ENCODE data around the gene CNTNAP2. TPM values are rescaled to one million over a fixed set of nuclear protein-coding genes. Genes with fewer than 3 reads are reported as not detected.

CNTNAP2 gene
- total RNA-seq, 1 experiment from 2014 or later: 0.03 TPM

- ChIA-PET POLR2A (no interaction called here), CTCF (no interaction called here)
- in situ Hi-C loops (cut with HindIII; ENCODE audit: low pct_unique_long_range_greater_than_20kb, low sequenced_read_pairs): no loop called here
- intact Hi-C loops (cut with micrococcal nuclease; ENCODE audit: unreplicated experiment): no loop called here
- DNase-seq (ENCODE audit: low read depth, low spot score) (no peak), ATAC-seq (no peak)
- Histone ChIP-seq H3K4me3 (ENCODE audit: low read depth in 2 of 2, low read length in 2 of 2) (no peak overlapping the region), H3K9me3 (ENCODE audit: control insufficient read depth, insufficient read depth, low read depth, low read length) (no peaks in the 10 kb centered on the region; the same call in 1 of the 2 replicates), H3K36me3 (ENCODE audit: control insufficient read depth, insufficient read depth, low read length) (no peaks in the 10 kb centered on the region), H3K27me3 (ENCODE audit: control insufficient read depth, insufficient read depth, low read length) (no peaks in the 10 kb centered on the region), H3K27ac (ENCODE audit: low read length) (no peak overlapping the region), H3K4me1 (ENCODE audit: control insufficient read depth, insufficient read depth, low read length) (no peaks in the 10 kb centered on the region)
- BruUV-seq (replicated peaks): no TSS peak
- TF ChIP-seq POLR2AphosphoS5 (IDR thresholded peaks at IDR 0.05; ENCODE audit: low read depth, low read length) (no peak), REST (IDR thresholded peaks at IDR 0.05; ENCODE audit: insufficient read depth in 1 of 2, low read depth in 2 of 2, low read length in 1 of 2) (no peak), CTCF (IDR thresholded peaks at IDR 0.05) (no peak), TCF7L2 (IDR thresholded peaks at IDR 0.05; ENCODE audit: low read depth, low read length) (no peak), SIN3A (IDR thresholded peaks at IDR 0.05; ENCODE audit: borderline replicate concordance, insufficient read depth, low read depth, low read length) (no peak)
Observed at GRCh38 chr7:147857152-147858140, 1740.8 kb downstream of the CNTNAP2 start.

GRCh38 chr7:147858421-147858820 is 1741.8 kb downstream of the CNTNAP2 start:
- CTCF ChIA-PET: no interaction called here
- POLR2A ChIA-PET: no interaction called here
- BruUV-seq (replicated peaks): no TSS peak
- TF ChIP-seq TCF7L2 (IDR thresholded peaks at IDR 0.05; ENCODE audit: low read depth, low read length): no peak
- no peak for TF ChIP-seq POLR2AphosphoS5 (IDR thresholded peaks at IDR 0.05; ENCODE audit: low read depth, low read length)
- TF ChIP-seq CTCF (IDR thresholded peaks at IDR 0.05): no peak
- TF ChIP-seq REST (IDR thresholded peaks at IDR 0.05; ENCODE audit: insufficient read depth in 1 of 2, low read depth in 2 of 2, low read length in 1 of 2): no peak
- no peak for TF ChIP-seq SIN3A (IDR thresholded peaks at IDR 0.05; ENCODE audit: borderline replicate concordance, insufficient read depth, low read depth, low read length)
- Histone ChIP-seq H3K4me1 (ENCODE audit: control insufficient read depth, insufficient read depth, low read length) (no peaks in the 10 kb centered on the region), H3K4me3 (ENCODE audit: low read depth in 2 of 2, low read length in 2 of 2) (no peak overlapping the region), H3K9me3 (ENCODE audit: control insufficient read depth, insufficient read depth, low read depth, low read length) (no peaks in the 10 kb centered on the region; the same call in 1 of the 2 replicates), H3K27ac (ENCODE audit: low read length) (no peak overlapping the region), H3K27me3 (ENCODE audit: control insufficient read depth, insufficient read depth, low read length) (no peaks in the 10 kb centered on the region), H3K36me3 (ENCODE audit: control insufficient read depth, insufficient read depth, low read length) (no peaks in the 10 kb centered on the region)
- in situ Hi-C loops (cut with HindIII; ENCODE audit: low pct_unique_long_range_greater_than_20kb, low sequenced_read_pairs): no loop called here
- ATAC-seq (no peak), DNase-seq (ENCODE audit: low read depth, low spot score) (no peak)
- intact Hi-C loops (cut with micrococcal nuclease; ENCODE audit: unreplicated experiment): no loop called here
